ENCODE data around the gene MBD3. TPM values are rescaled to one million over a fixed set of nuclear protein-coding genes. Genes with fewer than 3 reads are reported as not detected.
A peak's percentile ranks its signal among the peaks of the same experiment; 100 is the strongest.

MBD3 gene
- polyA plus RNA-seq, 1 donor, result 59.1 TPM

DNA sequence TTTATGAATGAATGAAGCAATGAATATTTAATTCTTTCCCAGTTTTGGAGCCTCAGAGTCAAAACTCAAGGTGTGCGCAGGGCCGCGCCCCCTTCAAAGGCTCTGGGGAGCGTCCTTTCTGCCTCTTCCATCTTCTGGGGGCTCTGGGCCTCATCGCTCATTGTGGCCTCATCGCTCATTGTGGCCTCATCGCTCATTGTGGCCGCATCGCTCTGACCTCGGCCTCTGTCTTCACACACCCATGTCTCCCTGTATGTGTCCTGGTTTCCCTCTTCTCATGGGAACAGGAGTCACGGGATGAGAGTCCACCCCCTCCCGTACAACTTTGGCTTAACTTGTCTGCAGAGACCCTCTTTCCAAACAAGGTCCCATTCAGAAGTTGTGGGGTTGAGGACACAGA is 21.3 kb downstream of the MBD3 start:
- peaks cover 9% of the 10 kb centered on the region for H3K9me3 ChIP-seq (ENCODE audit: control insufficient read depth, low read depth, low read length)
- DNase-seq, result no peak
- peaks cover 2% of the 10 kb centered on the region for H3K36me3 ChIP-seq (ENCODE audit: control insufficient read depth, insufficient read depth, low read length)
- H3K27me3 ChIP-seq (ENCODE audit: control insufficient read depth, insufficient read depth, low read length), result no peaks in the 10 kb centered on the region
- H3K4me1 ChIP-seq (ENCODE audit: control insufficient read depth, insufficient read depth, low read length), result peaks cover 12% of the 10 kb centered on the region
- no peak overlapping the region for H3K27ac ChIP-seq (ENCODE audit: low read length)
- no peak overlapping the region for H3K4me3 ChIP-seq (ENCODE audit: low read length)
- no CpG with 5 or more reads among the region's 12 CpGs for WGBS (ENCODE audit: insufficient coverage, low lambda C conversion rate)

DNA sequence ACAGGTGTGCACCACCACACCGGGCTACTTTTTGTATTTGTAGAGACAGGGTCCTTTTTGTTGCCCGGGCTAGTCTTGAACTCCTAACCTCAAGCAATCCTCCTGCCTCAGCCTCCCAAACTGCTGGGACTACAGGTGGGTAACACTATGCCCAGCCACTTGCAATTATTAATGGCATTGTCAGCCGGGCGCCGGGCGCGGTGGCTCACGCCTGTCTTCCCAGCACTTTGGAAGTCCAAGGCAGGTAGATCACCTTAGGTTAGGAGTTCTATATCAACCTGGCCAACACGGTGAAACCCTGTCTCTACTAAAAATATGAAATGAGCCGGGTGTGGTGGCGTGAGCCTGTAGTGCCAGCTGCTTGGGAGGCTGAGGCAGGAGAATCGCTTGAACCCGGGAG is 21.8 kb downstream of the MBD3 start:
- H3K4me1 ChIP-seq (ENCODE audit: control insufficient read depth, insufficient read depth, low read length), result peaks cover 15% of the 10 kb centered on the region
- 100% methylated on average over 3 of the region's 13 CpGs for WGBS (ENCODE audit: insufficient coverage, low lambda C conversion rate)
- H3K9me3 ChIP-seq (ENCODE audit: control insufficient read depth, low read depth, low read length), result peaks cover 9% of the 10 kb centered on the region
- no peak for DNase-seq
- no peak overlapping the region for H3K4me3 ChIP-seq (ENCODE audit: low read length)
- H3K36me3 ChIP-seq (ENCODE audit: control insufficient read depth, insufficient read depth, low read length), result no peaks in the 10 kb centered on the region
- H3K27me3 ChIP-seq (ENCODE audit: control insufficient read depth, insufficient read depth, low read length), result no peaks in the 10 kb centered on the region
- no peak overlapping the region for H3K27ac ChIP-seq (ENCODE audit: low read length)

DNA sequence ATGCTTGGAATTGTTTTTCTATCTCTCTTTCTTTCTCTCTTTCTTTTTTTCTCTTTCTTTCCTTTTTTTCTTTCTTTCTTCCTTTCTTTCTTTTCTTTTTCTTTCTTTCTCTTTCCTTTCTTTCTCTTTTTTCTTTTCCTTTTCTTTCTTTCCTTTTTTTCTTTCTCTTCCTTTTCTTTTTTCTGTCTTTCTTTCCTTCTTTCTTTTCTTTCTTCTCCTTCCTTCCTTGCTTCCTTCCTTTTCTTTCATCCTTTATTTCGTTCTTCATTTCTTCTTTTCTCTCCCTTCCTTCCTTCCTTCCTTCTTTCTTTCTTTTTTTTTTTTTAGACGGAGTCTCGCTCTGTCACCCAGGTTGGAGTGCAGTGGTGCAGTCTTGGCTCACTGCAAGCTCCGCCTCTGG is 22.7 kb downstream of the MBD3 start:
- Histone ChIP-seq H3K4me3 (ENCODE audit: low read length) (no peak overlapping the region), H3K27ac (ENCODE audit: low read length) (no peak overlapping the region), H3K27me3 (ENCODE audit: control insufficient read depth, insufficient read depth, low read length) (no peaks in the 10 kb centered on the region), H3K4me1 (ENCODE audit: control insufficient read depth, insufficient read depth, low read length) (peaks cover 20% of the 10 kb centered on the region), H3K9me3 (ENCODE audit: control insufficient read depth, low read depth, low read length) (peaks cover 9% of the 10 kb centered on the region), H3K36me3 (ENCODE audit: control insufficient read depth, insufficient read depth, low read length) (no peaks in the 10 kb centered on the region)
- DNase-seq, result no peak
- WGBS (ENCODE audit: insufficient coverage, low lambda C conversion rate), result 72% methylated on average over 1 of the region's 4 CpGs

- WGBS (ENCODE audit: insufficient coverage, low lambda C conversion rate), result no CpG with 5 or more reads among the region's 63 CpGs
- peak within 1 kb of the TSS; percentile 80 for H3K4me3 ChIP-seq (ENCODE audit: low read length)
Measured at GRCh38 chr19:1568320-1569019, 24.2 kb downstream of the MBD3 start, which contains the start of gene MEX3D. Gene MEX3D (minus strand): TSS chr19:1568325. CDS start chr19:1568058, 267 bp downstream.

GRCh38 chr19:1567848-1568227 is 24.8 kb downstream of the MBD3 start:
- Histone ChIP-seq H3K4me3 (ENCODE audit: low read length) (no peak overlapping the region), H3K36me3 (ENCODE audit: control insufficient read depth, insufficient read depth, low read length) (no peaks in the 10 kb centered on the region), H3K9me3 (ENCODE audit: control insufficient read depth, low read depth, low read length) (peaks cover 9% of the 10 kb centered on the region), H3K27ac (ENCODE audit: low read length) (no peak overlapping the region), H3K4me1 (ENCODE audit: control insufficient read depth, insufficient read depth, low read length) (peaks cover 14% of the 10 kb centered on the region), H3K27me3 (ENCODE audit: control insufficient read depth, insufficient read depth, low read length) (no peaks in the 10 kb centered on the region)
- DNase-seq, result peak in 1 of 2 donors; percentile 20
- WGBS (ENCODE audit: insufficient coverage, low lambda C conversion rate), result no CpG with 5 or more reads among the region's 73 CpGs

More at GRCh38 chr19:1568320-1569019, 24.2 kb downstream of the MBD3 start, which contains the start of gene MEX3D:
- peaks cover 9% of the 10 kb centered on the region for H3K9me3 ChIP-seq (ENCODE audit: control insufficient read depth, low read depth, low read length)
- H3K27ac ChIP-seq (ENCODE audit: low read length), result peak within 1 kb of the TSS; percentile 96
- H3K4me1 ChIP-seq (ENCODE audit: control insufficient read depth, insufficient read depth, low read length), result peaks cover 16% of the 10 kb centered on the region
- no peaks in the 10 kb centered on the region for H3K36me3 ChIP-seq (ENCODE audit: control insufficient read depth, insufficient read depth, low read length)
- DNase-seq, result peak; percentile 60 to 72
- H3K27me3 ChIP-seq (ENCODE audit: control insufficient read depth, insufficient read depth, low read length), result no peaks in the 10 kb centered on the region

GRCh38 chr19:1567116-1567847 is 25.4 kb downstream of the MBD3 start:
- Histone ChIP-seq H3K27ac (ENCODE audit: low read length) (peak overlapping the region; percentile 96), H3K4me3 (ENCODE audit: low read length) (peak overlapping the region; percentile 80), H3K27me3 (ENCODE audit: control insufficient read depth, insufficient read depth, low read length) (no peaks in the 10 kb centered on the region), H3K36me3 (ENCODE audit: control insufficient read depth, insufficient read depth, low read length) (no peaks in the 10 kb centered on the region), H3K9me3 (ENCODE audit: control insufficient read depth, low read depth, low read length) (peaks cover 9% of the 10 kb centered on the region), H3K4me1 (ENCODE audit: control insufficient read depth, insufficient read depth, low read length) (peaks cover 14% of the 10 kb centered on the region)
- no peak for DNase-seq
- no CpG with 5 or more reads among the region's 108 CpGs for WGBS (ENCODE audit: insufficient coverage, low lambda C conversion rate)

DNA sequence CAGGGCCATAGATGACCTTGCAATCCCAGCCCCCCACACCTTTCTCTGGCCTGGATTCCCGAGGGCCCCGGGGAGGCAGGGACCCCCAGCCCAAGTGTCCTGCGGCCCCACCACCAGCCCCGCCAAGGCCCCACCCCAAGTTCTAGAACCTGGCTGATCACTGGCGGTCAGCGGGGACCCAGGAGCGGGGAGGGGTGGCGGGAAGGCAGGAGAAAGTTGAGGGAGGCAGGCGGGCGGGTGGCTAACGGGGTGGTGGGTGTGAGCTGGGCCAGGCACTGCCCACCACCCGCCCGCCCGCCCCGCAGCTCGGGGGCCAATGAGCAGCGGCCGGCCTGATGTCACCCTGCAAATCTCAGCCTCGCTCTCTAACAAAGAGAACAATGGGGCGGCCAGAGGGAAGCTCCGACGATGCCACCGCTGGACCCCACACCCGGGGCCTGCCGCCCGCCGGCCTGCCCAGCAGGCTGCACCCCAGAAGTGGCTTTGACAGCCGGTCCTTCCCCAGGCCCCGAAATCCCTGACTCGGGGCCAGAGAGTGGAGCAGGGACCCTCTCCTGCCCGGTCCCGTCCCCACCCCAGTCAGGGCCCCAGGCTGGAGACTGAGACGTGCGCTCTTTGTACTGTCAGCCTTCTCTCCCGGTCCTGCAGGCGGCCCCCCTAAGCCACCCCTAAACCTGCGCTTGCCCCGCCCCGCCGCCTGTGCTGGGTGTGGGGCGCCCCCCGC is 26.1 kb downstream of the MBD3 start:
- no peaks in the 10 kb centered on the region for H3K36me3 ChIP-seq (ENCODE audit: control insufficient read depth, insufficient read depth, low read length)
- peak overlapping the region; percentile 80 for H3K4me3 ChIP-seq (ENCODE audit: low read length)
- H3K4me1 ChIP-seq (ENCODE audit: control insufficient read depth, insufficient read depth, low read length), result peaks cover 14% of the 10 kb centered on the region
- peak; percentile 54 to 88 for DNase-seq
- peak overlapping the region; percentile 96 for H3K27ac ChIP-seq (ENCODE audit: low read length)
- H3K27me3 ChIP-seq (ENCODE audit: control insufficient read depth, insufficient read depth, low read length), result no peaks in the 10 kb centered on the region
- H3K9me3 ChIP-seq (ENCODE audit: control insufficient read depth, low read depth, low read length), result peaks cover 9% of the 10 kb centered on the region
- WGBS (ENCODE audit: insufficient coverage, low lambda C conversion rate), result no CpG with 5 or more reads among the region's 42 CpGs

GRCh38 chr19:1563251-1563650 is 29.4 kb downstream of the MBD3 start:
- WGBS (ENCODE audit: insufficient coverage, low lambda C conversion rate), result no CpG with 5 or more reads among the region's 6 CpGs
- peaks cover 2% of the 10 kb centered on the region for H3K9me3 ChIP-seq (ENCODE audit: control insufficient read depth, low read depth, low read length)
- peaks cover 3% of the 10 kb centered on the region for H3K36me3 ChIP-seq (ENCODE audit: control insufficient read depth, insufficient read depth, low read length)
- no peak overlapping the region for H3K4me3 ChIP-seq (ENCODE audit: low read length)
- H3K27ac ChIP-seq (ENCODE audit: low read length), result no peak overlapping the region
- H3K27me3 ChIP-seq (ENCODE audit: control insufficient read depth, insufficient read depth, low read length), result no peaks in the 10 kb centered on the region
- DNase-seq, result no peak
- H3K4me1 ChIP-seq (ENCODE audit: control insufficient read depth, insufficient read depth, low read length), result peaks cover 7% of the 10 kb centered on the region

DNA sequence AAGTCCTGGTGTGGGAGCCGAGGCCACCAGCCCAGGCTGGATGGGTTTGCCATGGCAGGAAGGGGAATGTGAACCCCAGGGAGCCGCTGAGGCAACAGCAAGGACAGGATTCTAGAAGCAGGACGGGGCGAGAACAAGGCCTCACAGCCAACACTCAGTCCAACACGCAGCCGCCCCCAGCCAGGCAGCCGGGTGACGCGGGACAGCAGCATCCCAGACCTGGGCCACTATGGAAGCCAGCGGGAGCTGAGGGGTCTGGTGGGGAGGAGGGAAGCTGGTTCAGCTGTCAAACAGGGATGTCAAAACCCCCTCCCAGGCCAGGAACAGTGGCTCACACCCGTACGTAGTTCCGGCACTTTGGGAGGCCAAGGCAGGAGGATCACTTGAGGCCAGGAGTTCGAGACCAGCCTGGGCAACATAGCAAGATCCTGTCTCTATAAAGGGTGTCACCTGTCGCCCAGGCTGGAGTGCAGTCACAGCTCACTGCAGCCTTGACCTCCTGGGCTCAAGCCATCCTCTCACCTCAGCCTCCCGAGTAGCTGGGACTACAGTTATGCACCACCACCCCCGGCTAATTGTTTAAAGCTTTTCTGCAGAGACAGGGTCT is 31.3 kb downstream of the MBD3 start:
- Histone ChIP-seq H3K27me3 (ENCODE audit: control insufficient read depth, insufficient read depth, low read length) (no peaks in the 10 kb centered on the region), H3K4me3 (ENCODE audit: low read length) (no peak overlapping the region), H3K36me3 (ENCODE audit: control insufficient read depth, insufficient read depth, low read length) (peaks cover 3% of the 10 kb centered on the region), H3K4me1 (ENCODE audit: control insufficient read depth, insufficient read depth, low read length) (peaks cover 7% of the 10 kb centered on the region), H3K9me3 (ENCODE audit: control insufficient read depth, low read depth, low read length) (peaks cover 1% of the 10 kb centered on the region), H3K27ac (ENCODE audit: low read length) (no peak overlapping the region)
- WGBS (ENCODE audit: insufficient coverage, low lambda C conversion rate), result no CpG with 5 or more reads among the region's 17 CpGs
- DNase-seq, result no peak

DNA sequence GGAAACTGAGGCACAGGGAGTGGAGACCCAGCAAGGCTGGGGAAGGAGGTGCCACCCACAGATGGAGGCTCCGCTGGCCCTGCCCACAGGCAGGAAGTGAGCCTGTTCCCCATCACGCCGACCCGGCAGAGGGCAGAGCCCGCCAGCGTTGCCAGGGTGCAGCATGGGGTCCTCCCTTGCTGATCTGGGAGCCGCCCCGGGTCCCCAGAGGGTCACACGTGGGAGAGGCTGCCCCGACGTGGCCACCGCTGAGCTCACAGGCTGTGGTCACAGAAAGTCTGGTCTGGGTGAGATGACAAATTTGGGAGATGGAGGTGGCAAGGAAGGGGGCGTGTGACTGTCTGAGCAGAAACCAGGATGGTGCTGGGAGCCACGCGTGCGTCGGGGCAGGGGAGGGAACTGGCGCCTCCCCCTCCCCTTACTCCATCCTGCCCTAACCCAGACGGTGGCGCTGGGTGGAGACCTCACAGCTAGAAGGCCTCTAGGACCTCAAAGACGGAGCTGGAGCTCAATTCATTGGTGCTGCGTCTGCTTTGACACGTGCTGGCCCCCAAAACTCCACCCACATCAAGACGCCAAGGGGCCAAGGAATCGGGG is 32.3 kb downstream of the MBD3 start:
- peaks cover under 1% of the 10 kb centered on the region for H3K4me1 ChIP-seq (ENCODE audit: control insufficient read depth, insufficient read depth, low read length)
- H3K4me3 ChIP-seq (ENCODE audit: low read length), result no peak overlapping the region
- no peaks in the 10 kb centered on the region for H3K27me3 ChIP-seq (ENCODE audit: control insufficient read depth, insufficient read depth, low read length)
- DNase-seq, result no peak
- no peak overlapping the region for H3K27ac ChIP-seq (ENCODE audit: low read length)
- WGBS (ENCODE audit: insufficient coverage, low lambda C conversion rate), result no CpG with 5 or more reads among the region's 25 CpGs
- H3K36me3 ChIP-seq (ENCODE audit: control insufficient read depth, insufficient read depth, low read length), result peaks cover 3% of the 10 kb centered on the region
- peaks cover 2% of the 10 kb centered on the region for H3K9me3 ChIP-seq (ENCODE audit: control insufficient read depth, low read depth, low read length)

Data from large intestine (tissue), 3 donors.